Ectodermal cell (in vitro differentiated cells): ENCODE results near the gene EHBP1.
"Not testable (repeated sequence)": the region's sequence is repeated elsewhere in the genome, so short reads cannot be mapped to it uniquely, and the experiment has no call there.

ENCODE experiments used
- H3K27ac ChIP-seq: 2 replicates; pipeline ENCODE4 v1.7.0; 2013; ENCODE audit warnings: mild to moderate bottlenecking, low read depth, low read length; ENCODE audit not compliant: insufficient read depth, poor library complexity, severe bottlenecking
- H3K27me3 ChIP-seq: 2 replicates; pipeline ENCODE4 v1.7.0; 2013; ENCODE audit warnings: mild to moderate bottlenecking, low read length; ENCODE audit not compliant: insufficient read depth, control insufficient read depth, poor library complexity, severe bottlenecking
- H3K36me3 ChIP-seq: one replicate; pipeline ENCODE4 v1.7.0; 2013; ENCODE audit warnings: low read length; ENCODE audit not compliant: control insufficient read depth, insufficient read depth
- H3K4me1 ChIP-seq: one replicate; pipeline ENCODE4 v1.7.0; 2013; ENCODE audit warnings: low read length; ENCODE audit not compliant: control insufficient read depth, insufficient read depth
- H3K4me3 ChIP-seq: 2 replicates; pipeline ENCODE4 v1.7.0; 2013; ENCODE audit warnings: low read depth, low read length, control low read depth; ENCODE audit not compliant: insufficient read depth
- H3K9me3 ChIP-seq: 2 replicates; pipeline ENCODE4 v1.7.0; 2013; ENCODE audit warnings: mild to moderate bottlenecking, low read length, moderate library complexity; ENCODE audit not compliant: control insufficient read depth
- WGBS, 2 experiments: methylation state at CpG; one replicate each; pipeline ENCODE4 v1.1.7; 2013; ENCODE audit warnings: missing lambda C conversion rate in 2 of 2; 5-methylcytosine and 5-hydroxymethylcytosine counted together

Gene EHBP1

GRCh38 chr2:62704654-62705006 lies 883 bp upstream of the EHBP1 start:
- Histone ChIP-seq H3K4me1 (peaks cover 9% of the 10 kb centered on the region), H3K4me3 (peak overlapping the region; percentile 39), H3K36me3 (no peaks in the 10 kb centered on the region), H3K9me3 (no peaks in the 10 kb centered on the region), H3K27ac (peak overlapping the region; percentile 0), H3K27me3 (no peaks in the 10 kb centered on the region)
- WGBS, 2 experiments = 24 to 33% methylated on average over 2 of the region's 2 CpGs

- H3K4me3 ChIP-seq = peak overlapping the region; percentile 55
- no peaks in the 10 kb centered on the region for H3K27me3 ChIP-seq
- WGBS, 2 experiments = 0% methylated on average over 57 of the region's 57 CpGs
- H3K27ac ChIP-seq = no peak overlapping the region
- peaks cover 9% of the 10 kb centered on the region for H3K4me1 ChIP-seq
- no peaks in the 10 kb centered on the region for H3K36me3 ChIP-seq
- H3K9me3 ChIP-seq = no peaks in the 10 kb centered on the region
Measured at GRCh38 chr2:62705859-62706720, 577 bp downstream of the EHBP1 start.

- WGBS, 2 experiments = 72 to 77% methylated on average over 7 of the region's 7 CpGs
- H3K27ac ChIP-seq = no peak overlapping the region
- H3K36me3 ChIP-seq = no peaks in the 10 kb centered on the region
- peak overlapping the region; percentile 55 for H3K4me3 ChIP-seq
- no peaks in the 10 kb centered on the region for H3K9me3 ChIP-seq
- no peaks in the 10 kb centered on the region for H3K27me3 ChIP-seq
- H3K4me1 ChIP-seq = peaks cover 9% of the 10 kb centered on the region
Measured at GRCh38 chr2:62706721-62707521, 1.4 kb downstream of the EHBP1 start.

GRCh38 chr2:62708751-62709150 lies 3.2 kb downstream of the EHBP1 start:
- Histone ChIP-seq H3K36me3 (no peaks in the 10 kb centered on the region), H3K27ac (no peak overlapping the region), H3K4me1 (peaks cover 9% of the 10 kb centered on the region), H3K4me3 (no peak overlapping the region), H3K27me3 (no peaks in the 10 kb centered on the region), H3K9me3 (no peaks in the 10 kb centered on the region)
- WGBS, 2 experiments = 94 to 95% methylated on average over 1 of the region's 1 CpG

- 92 to 95% methylated on average over 1 of the region's 1 CpG for WGBS, 2 experiments
Measured at GRCh38 chr2:62711832-62712494, 6.5 kb downstream of the EHBP1 start.

GRCh38 chr2:62713196-62713595 lies 7.7 kb downstream of the EHBP1 start:
- not testable (repeated sequence) for H3K4me1 ChIP-seq, H3K27ac ChIP-seq, H3K36me3 ChIP-seq, H3K4me3 ChIP-seq, H3K27me3 ChIP-seq, H3K9me3 ChIP-seq
- 86 to 90% methylated on average over 3 of the region's 3 CpGs for WGBS, 2 experiments

More at GRCh38 chr2:62711832-62712494, 6.5 kb downstream of the EHBP1 start:
- Histone ChIP-seq H3K27me3 (no peaks in the 10 kb centered on the region), H3K4me3 (no peak overlapping the region), H3K9me3 (no peaks in the 10 kb centered on the region), H3K4me1 (peaks cover 9% of the 10 kb centered on the region), H3K36me3 (no peaks in the 10 kb centered on the region), H3K27ac (no peak overlapping the region)

- H3K27ac ChIP-seq = no peak overlapping the region
- no peaks in the 10 kb centered on the region for H3K36me3 ChIP-seq
- H3K9me3 ChIP-seq = no peaks in the 10 kb centered on the region
- H3K4me1 ChIP-seq = no peaks in the 10 kb centered on the region
- no peak overlapping the region for H3K4me3 ChIP-seq
- no peaks in the 10 kb centered on the region for H3K27me3 ChIP-seq
Measured at GRCh38 chr2:62713837-62714236, 8.3 kb downstream of the EHBP1 start.

GRCh38 chr2:62716768-62717167 lies 11.3 kb downstream of the EHBP1 start:
- no peaks in the 10 kb centered on the region for H3K36me3 ChIP-seq
- H3K9me3 ChIP-seq = no peaks in the 10 kb centered on the region
- 93% methylated on average over 3 to 4 of the region's 4 CpGs for WGBS, 2 experiments
- H3K4me3 ChIP-seq = no peak overlapping the region
- no peak overlapping the region for H3K27ac ChIP-seq
- H3K4me1 ChIP-seq = no peaks in the 10 kb centered on the region
- no peaks in the 10 kb centered on the region for H3K27me3 ChIP-seq

- no peak overlapping the region for H3K27ac ChIP-seq
- no peaks in the 10 kb centered on the region for H3K4me1 ChIP-seq
- no peaks in the 10 kb centered on the region for H3K27me3 ChIP-seq
- H3K4me3 ChIP-seq = no peak overlapping the region
- WGBS, 2 experiments = 91 to 94% methylated on average over 2 of the region's 4 CpGs
- no peaks in the 10 kb centered on the region for H3K36me3 ChIP-seq
- H3K9me3 ChIP-seq = no peaks in the 10 kb centered on the region
Measured at GRCh38 chr2:62717503-62718081, 12.1 kb downstream of the EHBP1 start.
